DND-41 (cell line): ENCODE measurements around the gene TRIM31.

Experiments used
- CTCF ChIP-seq: IDR thresholded peaks from 2 replicates; pipeline ENCODE4 v1.5.1; 2012; ENCODE audit warnings: borderline replicate concordance, low read length, moderate library complexity, mild to moderate bottlenecking; ENCODE audit not compliant: poor library complexity, severe bottlenecking; ENCODE audit errors: extremely low read depth
- EZH2 ChIP-seq: IDR thresholded peaks from 3 replicates; pipeline ENCODE4 v1.6.1; 2012; ENCODE audit warnings: borderline replicate concordance, low read depth, mild to moderate bottlenecking, moderate library complexity, low read length, inconsistent platforms; ENCODE audit not compliant: severe bottlenecking

GRCh38 chr6:30075094-30075789 lies 37.6 kb downstream of the TRIM31 start, which contains the start of gene RNF39:
- no peak for TF ChIP-seq CTCF
- no peak for TF ChIP-seq EZH2
